ENCODE measurements around the gene RAN. TPM values are rescaled to one million over a fixed set of nuclear protein-coding genes. Genes with fewer than 3 reads are reported as not detected.

RAN gene
- total and polyA plus RNA-seq, 8 donors = 52.4 to 352 (median 198) TPM

DNA sequence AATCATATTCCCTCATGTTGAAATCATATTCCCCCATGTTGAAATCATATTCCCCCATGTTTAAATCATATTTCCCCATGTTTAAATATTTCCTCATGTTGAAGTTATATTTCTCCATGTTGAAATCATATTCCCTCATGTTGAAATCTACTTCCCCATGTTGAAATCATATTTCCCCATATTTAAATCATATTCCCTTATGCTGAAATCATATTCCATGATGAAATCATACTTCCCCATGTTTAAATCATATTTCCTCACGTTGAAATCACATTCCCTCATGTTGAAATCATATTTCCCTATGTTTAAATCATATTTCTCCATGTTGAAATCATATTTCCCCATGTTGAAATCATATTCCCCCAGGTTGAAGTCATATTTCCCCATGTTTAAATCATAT, 47.2 kb downstream of the RAN start:
- TF ChIP-seq, protein P1, sequence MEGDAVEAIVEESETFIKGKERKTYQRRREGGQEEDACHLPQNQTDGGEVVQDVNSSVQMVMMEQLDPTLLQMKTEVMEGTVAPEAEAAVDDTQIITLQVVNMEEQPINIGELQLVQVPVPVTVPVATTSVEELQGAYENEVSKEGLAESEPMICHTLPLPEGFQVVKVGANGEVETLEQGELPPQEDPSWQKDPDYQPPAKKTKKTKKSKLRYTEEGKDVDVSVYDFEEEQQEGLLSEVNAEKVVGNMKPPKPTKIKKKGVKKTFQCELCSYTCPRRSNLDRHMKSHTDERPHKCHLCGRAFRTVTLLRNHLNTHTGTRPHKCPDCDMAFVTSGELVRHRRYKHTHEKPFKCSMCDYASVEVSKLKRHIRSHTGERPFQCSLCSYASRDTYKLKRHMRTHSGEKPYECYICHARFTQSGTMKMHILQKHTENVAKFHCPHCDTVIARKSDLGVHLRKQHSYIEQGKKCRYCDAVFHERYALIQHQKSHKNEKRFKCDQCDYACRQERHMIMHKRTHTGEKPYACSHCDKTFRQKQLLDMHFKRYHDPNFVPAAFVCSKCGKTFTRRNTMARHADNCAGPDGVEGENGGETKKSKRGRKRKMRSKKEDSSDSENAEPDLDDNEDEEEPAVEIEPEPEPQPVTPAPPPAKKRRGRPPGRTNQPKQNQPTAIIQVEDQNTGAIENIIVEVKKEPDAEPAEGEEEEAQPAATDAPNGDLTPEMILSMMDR (IDR thresholded peaks at IDR 0.05) = no peak
- TF ChIP-seq EP300 (IDR thresholded peaks at IDR 0.05) = no peak
- TF ChIP-seq POLR2AphosphoS5 (IDR thresholded peaks at IDR 0.05) = no peak
- whole genome bisulfite sequencing, 5 donors = 23 to 52% (median 46%) methylated on average over 1 of the region's 1 CpG
- intact Hi-C loops (cut with DNase I; ENCODE audit: low total_unique reads) = loop anchor here (10.0 kb wide), 1 partner anchor 216 kb away; no protein-coding TSS in a partner anchor
- Histone ChIP-seq H3K4me3 (no peak overlapping the region), H3K4me1 (peaks cover 0 to 9% (median 5%) of the 10 kb centered on the region in 4 donors), H3K36me3 (no peaks in the 10 kb centered on the region), H3K9me3 (peaks cover 0 to 8% (median 0%) of the 10 kb centered on the region in 4 donors), H3K27me3 (peaks cover 0 to 51% (median 12%) of the 10 kb centered on the region in 3 donors), H3K27ac (no peak overlapping the region)
- DNase-seq = no peak

- H3K27ac ChIP-seq = peak overlapping the region in 3 of 5 donors; percentile 18 to 73 (median 43)
- H3K27me3 ChIP-seq = peaks cover 0 to 49% (median 12%) of the 10 kb centered on the region in 3 donors
- 82 to 88% (median 87%) methylated on average over 15 of the region's 15 CpGs for WGBS, 5 donors
Observed at GRCh38 chr12:130920119-130920703, 48.3 kb downstream of the RAN start.

DNA sequence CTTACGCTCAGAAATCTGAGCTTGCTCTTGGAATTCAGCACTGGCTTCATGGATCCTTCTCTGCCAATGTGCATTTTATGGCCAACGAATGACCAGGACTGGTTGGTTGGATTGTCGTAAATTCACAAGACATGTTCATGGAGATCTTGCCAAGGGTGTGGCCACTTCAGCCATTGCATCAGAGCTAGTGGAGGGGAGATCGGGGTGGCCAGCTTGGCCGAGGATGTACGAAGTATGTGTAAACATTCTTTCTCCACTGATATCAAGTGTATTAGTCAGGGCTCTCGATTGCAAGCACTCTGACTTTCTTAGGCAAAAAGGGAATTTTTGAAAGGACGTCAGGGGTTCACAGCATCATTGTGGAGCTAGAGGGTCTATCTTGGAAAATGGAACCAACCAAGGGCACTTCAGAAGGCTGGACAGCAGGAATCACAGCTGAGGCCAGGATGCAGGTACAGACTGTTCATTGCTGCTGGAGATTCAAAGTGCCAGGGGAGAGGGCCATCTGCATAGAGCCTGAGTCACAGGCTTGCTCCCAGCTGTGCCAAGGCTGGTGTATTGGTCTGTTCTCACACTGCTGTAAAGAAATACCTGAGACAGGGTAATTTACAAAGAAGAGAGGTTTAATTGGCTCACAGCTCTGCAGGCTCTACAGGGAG, 49.0 kb downstream of the RAN start:
- H3K4me3 ChIP-seq = no peak overlapping the region
- no peaks in the 10 kb centered on the region for H3K36me3 ChIP-seq
- TF ChIP-seq, protein P1 (IDR thresholded peaks at IDR 0.05) = no peak
- TF ChIP-seq EP300 (IDR thresholded peaks at IDR 0.05) (no peak), POLR2AphosphoS5 (IDR thresholded peaks at IDR 0.05) (peak; percentile 8 to 45 (median 39))
- peak overlapping the region in 3 of 5 donors; percentile 53 to 73 (median 58) for H3K27ac ChIP-seq
- intact Hi-C loops (cut with DNase I; ENCODE audit: low total_unique reads) = no loop called here
- DNase-seq = peak; percentile 33 to 64
- peaks cover 0 to 8% (median 0%) of the 10 kb centered on the region in 4 donors for H3K9me3 ChIP-seq
- peaks cover 0 to 47% (median 6%) of the 10 kb centered on the region in 3 donors for H3K27me3 ChIP-seq
- WGBS, 5 donors = 32 to 47% (median 40%) methylated on average over 8 of the region's 8 CpGs
- H3K4me1 ChIP-seq = peaks cover 0 to 8% (median 5%) of the 10 kb centered on the region in 4 donors

More at GRCh38 chr12:130920119-130920703, 48.3 kb downstream of the RAN start:
- TF ChIP-seq, protein P1 (IDR thresholded peaks at IDR 0.05) = no peak
- Histone ChIP-seq H3K9me3 (peaks cover 0 to 8% (median 0%) of the 10 kb centered on the region in 4 donors), H3K4me1 (peaks cover 0 to 9% (median 5%) of the 10 kb centered on the region in 4 donors), H3K4me3 (no peak overlapping the region), H3K36me3 (no peaks in the 10 kb centered on the region)
- no peak for DNase-seq
- intact Hi-C loops (cut with DNase I; ENCODE audit: low total_unique reads) = no loop called here

DNA sequence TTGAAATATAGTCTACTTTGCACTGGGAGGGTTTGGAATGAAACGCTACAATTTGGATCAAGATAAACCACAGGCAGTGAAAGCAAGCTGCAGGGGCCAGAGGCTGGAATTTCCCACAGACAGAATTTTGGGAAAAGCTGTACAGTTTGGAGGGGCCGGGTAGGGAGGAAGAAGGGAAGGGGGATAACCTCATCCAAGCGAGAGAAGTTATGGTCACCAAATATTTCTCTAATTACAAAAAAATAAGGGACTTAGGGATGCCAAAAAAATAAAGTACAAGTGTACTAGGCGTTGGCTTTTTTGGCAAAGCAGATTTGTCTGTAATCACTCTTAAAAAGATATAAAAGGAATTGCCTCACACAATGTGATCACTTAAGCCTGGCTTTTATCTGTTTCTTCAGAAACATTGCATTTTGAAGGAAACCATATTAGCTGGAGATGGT, 50.7 kb downstream of the RAN start:
- peak in 1 of 2 donors; percentile 75 for DNase-seq
- no peaks in the 10 kb centered on the region for H3K36me3 ChIP-seq
- intact Hi-C loops (cut with DNase I; ENCODE audit: low total_unique reads) = no loop called here
- peaks cover 0 to 8% (median 0%) of the 10 kb centered on the region in 4 donors for H3K9me3 ChIP-seq
- WGBS, 5 donors = 49 to 61% (median 52%) methylated on average over 4 of the region's 4 CpGs
- no peak overlapping the region for H3K4me3 ChIP-seq
- peaks cover 0 to 30% (median 0%) of the 10 kb centered on the region in 3 donors for H3K27me3 ChIP-seq
- TF ChIP-seq, protein P1 (IDR thresholded peaks at IDR 0.05) = no peak
- no peak for TF ChIP-seq POLR2AphosphoS5 (IDR thresholded peaks at IDR 0.05)
- no peaks in the 10 kb centered on the region for H3K4me1 ChIP-seq
- H3K27ac ChIP-seq = peak overlapping the region in 2 of 5 donors; percentile 50 to 52

Data from stomach (tissue), 9 donors.